Stimulated activated CD4-positive, alpha-beta T cell treated with anti-CD3 and anti-CD28 coated beads, Interleukin-2, amount 100 ng/mL, for 4 hours (primary cell): ENCODE data around the gene OGFRL1.
A peak's percentile ranks its signal among the peaks of the same experiment; 100 is the strongest.
"Not testable (repeated sequence)": the region's sequence is repeated elsewhere in the genome, so short reads cannot be mapped to it uniquely, and the experiment has no call there.

Source experiments
- DNase-seq: peaks from one replicate; pipeline ENCODE4 v3.0.0-alpha.2; 2020; ENCODE audit warnings: low read depth

OGFRL1 gene

GRCh38 chr6:71288228-71289038, at the start of gene OGFRL1:
Gene OGFRL1 (plus strand): TSS chr6:71288811. CDS start chr6:71288937, 126 bp downstream.
- peak; percentile 40 for DNase-seq

DNA sequence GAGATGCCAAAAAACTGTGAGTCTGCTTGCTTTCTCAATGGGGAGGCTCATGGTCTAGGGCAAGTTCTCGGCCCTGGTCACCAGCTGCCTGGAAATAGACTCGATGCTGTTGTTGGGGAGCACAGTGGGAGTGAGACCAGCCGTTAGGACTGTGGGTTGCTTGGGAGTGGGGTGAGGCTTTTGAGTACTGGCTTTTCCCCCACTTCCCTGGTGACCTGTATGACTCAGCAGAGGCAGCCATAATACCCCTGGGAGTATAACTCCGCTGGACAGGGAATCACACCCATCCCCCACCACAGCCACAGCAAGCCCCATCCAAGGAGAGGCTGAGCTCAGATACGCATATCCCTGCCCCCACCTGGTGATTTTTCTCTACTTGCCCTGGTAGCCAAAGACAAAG, 48.9 kb upstream of the OGFRL1 start:
- no peak for DNase-seq

DNA sequence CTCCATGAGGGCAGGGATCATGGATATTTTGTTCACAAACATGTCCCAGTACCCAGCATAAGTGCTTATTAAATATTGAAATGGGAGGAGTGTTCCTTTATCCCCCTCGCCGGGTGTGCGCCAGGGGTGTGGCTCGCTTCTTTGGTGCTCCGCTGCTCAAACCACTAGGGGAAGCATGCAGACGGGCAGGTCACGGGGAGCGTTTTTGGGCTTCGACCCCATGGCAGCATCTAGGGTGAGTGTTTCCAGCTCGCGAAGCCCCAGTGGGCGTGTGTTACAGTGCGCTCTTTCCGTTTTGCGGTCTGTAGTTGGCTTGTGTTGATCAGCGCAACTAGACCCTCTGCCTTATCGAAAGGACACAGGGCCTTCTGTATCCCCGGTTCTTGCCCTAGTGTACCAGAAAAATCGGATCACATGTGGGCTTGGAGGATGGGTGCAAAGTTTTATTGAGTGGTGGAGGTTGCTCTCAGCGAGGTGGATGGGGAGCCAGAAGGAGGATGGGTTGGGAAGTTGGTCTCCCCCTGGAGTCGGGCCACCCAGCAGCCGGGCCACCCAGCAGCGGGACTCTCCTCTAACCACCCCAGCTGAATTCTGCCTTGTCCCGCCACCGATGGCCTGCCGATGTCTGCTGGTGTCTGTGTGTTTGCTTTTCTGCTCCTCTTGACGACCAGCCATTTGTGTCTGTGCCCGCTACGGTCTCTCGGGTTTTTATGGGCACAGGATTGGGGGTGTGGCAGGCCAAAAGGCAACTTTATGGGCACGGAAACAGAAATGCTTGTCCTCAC, 43.2 kb upstream of the OGFRL1 start:
- no peak for DNase-seq

DNA sequence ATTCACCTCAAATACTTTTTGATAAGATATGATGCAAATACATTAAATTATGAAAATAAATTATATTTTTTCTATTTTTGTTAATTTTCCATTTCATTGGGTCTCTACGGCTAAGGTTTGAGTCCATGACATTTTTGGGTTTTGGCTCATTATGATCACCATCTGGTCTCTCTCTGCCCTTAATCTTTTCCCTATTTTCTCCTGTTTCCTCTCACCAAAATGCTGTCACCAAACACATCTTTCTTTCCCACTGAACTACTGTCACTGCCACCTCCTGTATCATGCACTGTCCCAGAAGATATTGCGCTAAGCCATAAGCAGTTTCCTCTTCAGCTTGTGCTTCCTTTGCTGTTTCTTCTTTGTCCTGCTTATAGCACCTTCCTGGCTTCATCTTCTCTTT, 42.0 kb upstream of the OGFRL1 start:
- no peak for DNase-seq

DNA sequence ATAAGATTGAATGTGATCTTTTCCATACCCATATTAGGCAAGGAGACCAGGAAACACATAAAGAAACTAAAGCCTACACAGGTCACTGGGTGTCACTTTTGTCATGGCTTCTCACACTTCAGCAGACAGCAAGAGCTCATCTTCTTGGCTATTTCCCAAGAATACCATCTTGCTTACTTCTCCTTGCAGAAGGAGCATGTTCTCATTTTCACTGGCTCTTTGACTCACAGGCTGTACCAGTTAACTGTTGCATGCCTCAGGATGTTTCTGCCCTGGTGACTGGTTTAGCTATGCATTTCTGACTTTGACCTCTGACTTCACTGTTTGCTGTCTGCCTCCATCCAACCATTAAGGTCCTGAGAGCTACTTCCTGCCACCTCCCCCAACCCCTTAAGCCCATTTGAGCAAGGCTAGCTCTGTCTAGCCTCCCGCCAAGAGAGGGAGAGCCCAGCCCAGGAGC, 40.3 kb upstream of the OGFRL1 start:
- DNase-seq: no peak

DNA sequence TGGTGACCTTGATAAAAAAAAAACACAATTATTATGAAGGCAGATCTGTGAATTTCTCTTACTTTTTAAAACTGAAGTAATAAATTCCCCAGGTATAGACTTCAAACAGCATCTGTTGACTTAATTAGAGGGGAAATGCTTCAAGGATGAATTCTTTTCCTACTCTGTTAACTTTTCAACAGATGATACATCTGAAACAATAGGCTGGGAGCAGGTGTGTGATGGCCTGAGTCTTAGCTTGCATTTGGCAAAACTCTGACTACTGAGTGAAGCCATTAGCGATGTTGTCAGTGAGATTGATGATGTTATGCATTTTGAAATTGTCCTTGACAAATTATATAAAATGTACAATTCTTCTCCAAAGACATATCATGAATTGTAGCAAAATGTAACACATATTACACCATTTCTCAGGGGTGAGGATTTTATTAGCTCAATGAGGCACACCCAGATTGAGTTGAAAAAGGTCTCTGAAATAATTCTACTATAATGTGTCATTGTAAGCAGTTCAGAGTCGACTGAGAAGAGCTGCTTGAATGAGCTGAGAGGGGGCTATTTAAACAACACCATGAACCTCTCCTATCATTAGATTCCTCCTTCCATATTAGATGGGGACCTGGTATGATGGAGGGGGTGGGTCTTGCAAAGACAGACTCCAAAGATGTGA, 39.6 kb upstream of the OGFRL1 start:
- DNase-seq: no peak

DNA sequence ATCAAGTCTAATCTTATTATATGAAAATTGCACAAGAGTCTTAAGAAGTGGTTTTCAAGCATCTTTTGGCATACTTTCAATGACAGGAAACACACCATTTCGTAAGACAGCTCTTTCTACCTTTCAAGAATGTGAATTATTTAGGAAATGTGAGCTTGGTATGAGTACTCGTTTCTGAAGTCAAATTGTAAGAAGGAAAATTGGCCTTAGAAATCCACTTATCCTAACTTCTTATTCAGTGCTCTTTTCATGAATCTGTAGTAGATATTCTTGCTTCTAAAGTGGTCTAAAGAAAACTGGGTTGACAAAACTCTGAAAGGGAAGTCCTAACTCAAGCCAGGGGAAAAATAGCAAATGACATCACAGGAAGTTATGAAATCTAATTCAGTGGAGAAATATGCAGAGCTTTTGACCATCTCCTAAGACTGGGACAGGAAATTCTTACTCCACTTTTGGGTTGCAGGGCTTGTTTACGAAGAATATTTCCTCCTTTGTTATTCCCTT, 38.5 kb upstream of the OGFRL1 start:
- DNase-seq: no peak

DNA sequence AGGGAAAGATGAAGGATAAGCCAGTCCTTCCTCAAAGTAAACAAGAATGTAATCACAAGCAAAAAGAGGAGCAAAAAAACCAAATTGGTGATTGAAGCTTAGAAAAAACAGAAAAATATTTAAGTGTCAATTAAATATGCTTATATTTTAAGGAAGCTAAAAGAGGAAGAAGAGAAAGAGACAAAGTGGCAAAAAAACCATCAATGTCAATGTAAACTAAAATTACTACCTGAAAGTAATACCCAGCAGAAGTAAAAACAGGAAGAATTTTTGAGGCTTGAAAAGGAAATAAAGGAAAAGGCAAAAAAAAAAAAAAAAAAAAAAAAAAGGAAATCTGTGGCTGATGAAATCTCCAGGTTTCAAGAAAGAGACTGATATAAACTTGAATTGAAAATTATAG, 36.2 kb upstream of the OGFRL1 start:
- DNase-seq: no peak

GRCh38 chr6:71252960-71253359, 35.7 kb upstream of the OGFRL1 start:
- no peak for DNase-seq

- DNase-seq: no peak
Observed at GRCh38 chr6:71254323-71254722, 34.3 kb upstream of the OGFRL1 start.

DNA sequence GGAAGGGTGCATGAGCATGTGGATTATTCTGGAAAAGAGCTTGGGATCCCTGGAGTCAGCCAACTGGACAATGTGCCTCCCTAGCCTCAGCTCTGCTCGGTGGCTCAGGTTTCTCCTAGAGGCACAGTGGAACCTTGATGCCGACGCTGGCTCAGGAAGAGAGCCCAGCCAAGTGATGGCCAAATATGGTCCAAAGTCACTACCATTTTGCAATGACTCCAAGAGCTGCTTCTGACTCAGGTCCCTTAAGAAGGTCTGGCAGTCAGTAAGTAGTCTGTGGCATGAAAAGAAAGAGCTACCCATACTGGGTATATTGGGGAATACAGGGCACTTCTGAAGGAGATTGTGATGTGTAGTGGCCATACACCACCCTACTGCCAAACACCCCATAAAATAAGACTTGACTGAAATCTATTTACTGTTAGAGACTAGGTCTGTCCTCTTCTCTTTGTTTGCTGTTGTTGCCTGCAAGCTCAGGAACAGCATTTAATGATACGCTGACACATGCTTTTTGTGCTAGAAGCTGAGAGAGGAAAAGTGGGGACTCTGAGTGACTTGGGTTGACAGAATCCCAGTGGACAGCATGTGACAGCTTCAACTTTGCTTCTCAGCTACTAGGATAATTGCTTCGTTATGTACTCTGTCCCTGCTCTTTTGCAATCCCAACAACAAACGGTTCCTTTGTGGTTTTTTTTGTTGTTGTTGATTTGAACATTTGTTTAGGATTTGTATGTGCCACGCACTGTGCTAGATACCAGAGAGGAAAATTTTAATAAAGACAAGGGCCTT, 30.3 kb upstream of the OGFRL1 start:
- DNase-seq: no peak

DNA sequence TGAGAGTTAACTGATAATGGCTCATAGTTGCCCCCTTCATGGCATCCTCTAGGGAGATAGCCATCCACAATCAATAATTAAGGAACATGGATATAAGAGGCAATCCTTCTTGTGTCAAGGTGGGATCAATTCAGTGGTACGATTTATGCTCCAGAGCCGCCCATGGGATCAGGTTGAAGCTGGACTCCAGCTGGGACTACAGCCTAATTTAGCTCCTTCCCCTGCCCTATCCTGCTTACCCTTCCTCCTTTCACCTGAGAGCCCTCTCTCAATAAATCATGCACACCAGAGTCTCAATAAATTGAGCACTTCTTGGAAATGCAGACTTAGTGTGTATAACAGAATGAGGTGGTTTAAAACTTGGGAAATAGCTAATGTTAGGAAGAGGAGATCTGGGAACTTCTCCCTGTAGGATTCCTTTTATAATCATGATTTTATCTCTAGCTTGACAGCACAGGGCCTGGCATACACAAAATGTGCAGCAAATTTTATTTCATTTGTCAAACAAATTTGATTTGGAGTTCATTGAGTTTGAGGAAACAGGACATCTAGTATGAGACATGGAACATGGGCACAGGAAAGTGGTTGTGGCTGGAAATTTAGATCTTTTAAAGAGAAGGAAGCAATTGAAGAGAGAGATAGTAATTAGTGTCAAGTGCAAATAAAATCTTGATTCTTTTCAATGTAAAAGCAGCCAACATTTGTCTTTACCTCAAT, 28.6 kb upstream of the OGFRL1 start:
- DNase-seq: no peak

DNA sequence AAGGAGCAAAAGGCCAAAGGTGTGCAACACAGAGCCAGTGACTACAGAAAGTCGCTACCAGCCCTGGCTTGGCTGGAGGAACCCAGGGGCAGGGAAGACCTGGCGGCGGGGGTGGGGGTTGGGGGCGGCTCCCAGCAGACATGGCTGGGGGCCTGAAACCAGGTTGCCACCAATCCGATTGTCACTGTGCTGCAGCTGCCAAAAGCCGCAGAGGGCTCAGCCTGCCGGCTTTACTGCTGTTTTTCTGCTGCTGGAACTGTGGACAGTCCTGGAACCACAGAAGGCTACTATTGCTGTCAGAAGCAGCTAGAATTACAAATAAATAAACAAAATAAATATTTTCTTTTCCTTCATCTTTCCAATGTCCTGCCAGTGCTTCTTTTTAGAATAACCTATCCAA, 25.7 kb upstream of the OGFRL1 start:
- no peak for DNase-seq

- DNase-seq: not testable (repeated sequence)
Observed at GRCh38 chr6:71266392-71266791, 22.2 kb upstream of the OGFRL1 start.

DNA sequence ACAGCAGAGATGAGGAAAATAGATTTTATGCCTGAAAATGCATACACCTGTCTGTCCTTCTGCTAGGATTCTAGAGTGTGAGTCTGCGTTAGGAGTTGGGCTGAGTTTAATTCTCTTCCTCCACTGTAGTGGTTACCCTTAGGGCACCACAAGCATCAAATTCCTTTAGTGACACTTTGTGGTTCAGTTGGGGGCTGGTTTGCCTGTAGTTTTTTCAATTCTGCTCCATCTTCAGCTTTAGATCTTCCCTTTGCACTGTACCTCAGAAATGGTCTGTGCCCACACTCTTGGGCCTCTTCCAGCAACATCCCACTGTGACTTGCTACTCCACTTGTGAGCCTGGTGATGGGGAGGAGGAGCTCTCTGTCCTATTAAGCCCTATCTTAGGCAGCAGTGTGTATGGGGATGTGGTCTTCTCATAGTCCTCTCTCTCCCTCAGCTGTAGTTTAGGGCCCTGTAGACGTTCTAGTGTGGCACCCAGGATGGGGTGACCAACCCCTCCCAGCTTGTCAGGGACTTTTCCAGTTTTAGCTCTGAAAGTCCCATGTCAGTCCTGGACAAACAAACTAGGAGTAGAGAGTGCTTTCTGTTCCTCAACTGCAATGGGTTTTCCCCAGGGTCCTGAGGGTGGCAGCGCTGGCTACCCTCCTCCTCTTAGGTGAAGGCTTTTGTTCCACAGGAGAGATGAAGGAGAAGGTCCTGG, 19.7 kb upstream of the OGFRL1 start:
- DNase-seq: no peak

DNA sequence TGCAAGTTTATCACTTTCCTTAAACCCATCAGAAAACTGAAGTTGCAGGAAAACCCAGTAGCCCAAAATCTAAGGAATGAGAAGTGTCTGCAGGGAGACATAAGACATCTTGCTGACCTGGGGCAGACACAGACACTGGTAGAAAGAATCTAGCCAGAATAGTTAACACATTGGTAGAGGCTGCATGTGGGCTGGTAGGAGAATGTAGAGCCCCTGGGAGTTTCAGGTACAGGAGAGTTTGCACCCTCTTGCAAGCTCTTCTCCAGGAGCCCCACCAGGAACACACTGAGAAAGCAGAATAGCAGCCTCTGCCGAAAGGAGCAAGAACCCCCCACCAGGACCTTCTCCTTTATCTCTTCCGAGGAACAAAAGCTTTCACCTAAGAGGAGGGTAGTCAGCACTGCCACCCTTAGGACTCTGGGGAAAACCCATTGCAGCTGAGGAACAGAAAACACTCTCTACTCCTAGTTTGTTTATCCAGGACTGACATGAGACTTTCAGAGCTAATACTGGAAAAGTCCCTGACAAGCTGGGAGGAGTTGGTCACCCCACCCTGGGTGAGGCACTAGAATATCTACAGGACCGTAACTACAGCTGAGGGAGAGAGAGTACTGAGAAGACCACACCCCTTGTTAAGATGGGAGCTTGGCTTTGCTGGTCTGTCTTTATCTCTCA, 10.5 kb upstream of the OGFRL1 start:
- DNase-seq: no peak

DNA sequence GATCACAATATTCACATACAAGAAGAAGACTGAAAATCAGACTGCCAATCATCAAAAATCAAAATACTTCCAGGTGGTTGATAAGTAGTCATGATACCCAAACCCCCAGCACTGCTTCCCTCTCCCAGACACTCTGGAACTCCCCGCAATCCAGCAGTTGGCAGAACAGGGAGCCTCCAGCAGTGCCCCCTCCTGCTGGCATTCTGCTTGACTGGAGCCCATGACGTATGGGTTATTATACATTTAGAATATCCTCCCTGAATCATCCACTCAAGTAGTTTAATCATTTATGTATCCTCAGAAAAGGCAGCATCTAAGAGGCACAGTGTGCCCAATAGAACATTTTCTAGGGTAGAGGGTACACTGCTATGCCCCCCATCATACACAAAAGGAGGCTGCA, 9.3 kb upstream of the OGFRL1 start:
- no peak for DNase-seq

DNA sequence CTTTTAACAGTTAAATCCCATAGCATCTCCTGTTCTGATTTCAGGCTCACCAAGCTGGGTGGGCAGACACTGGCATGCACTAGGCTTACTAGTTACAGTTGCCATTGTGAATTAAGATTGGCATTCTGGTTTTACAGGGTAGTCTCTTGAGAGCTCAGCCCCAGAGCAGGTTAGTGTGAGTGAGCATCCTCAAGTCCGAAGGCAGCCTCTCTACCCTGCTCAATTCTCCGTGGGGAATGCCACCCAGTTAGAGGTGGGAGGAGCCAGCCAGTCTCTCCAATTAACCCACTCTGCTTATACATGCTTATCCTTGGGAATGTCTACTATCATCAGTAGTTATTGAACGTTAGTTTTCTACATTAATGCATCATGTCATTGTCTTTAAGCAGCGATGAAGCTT, 8.9 kb upstream of the OGFRL1 start:
- no peak for DNase-seq

DNA sequence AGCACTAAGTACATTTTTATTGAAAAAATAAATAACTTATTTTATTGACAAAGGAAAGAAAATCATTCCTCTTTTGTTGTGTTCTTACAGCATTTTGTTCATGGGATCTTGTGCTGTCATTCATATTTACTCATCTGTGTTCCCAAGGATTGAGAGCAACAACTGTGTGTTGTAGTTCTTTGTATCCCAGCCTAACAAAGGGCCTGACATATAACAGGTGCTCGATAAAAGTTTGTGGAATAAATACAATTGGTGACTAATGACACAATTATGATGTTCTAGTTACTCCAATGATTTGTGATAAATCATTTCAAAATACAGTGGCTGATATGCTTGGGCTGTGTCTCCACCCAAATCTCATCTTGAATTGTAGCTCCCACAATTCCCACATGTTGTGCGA, 7.9 kb upstream of the OGFRL1 start:
- DNase-seq: no peak

DNA sequence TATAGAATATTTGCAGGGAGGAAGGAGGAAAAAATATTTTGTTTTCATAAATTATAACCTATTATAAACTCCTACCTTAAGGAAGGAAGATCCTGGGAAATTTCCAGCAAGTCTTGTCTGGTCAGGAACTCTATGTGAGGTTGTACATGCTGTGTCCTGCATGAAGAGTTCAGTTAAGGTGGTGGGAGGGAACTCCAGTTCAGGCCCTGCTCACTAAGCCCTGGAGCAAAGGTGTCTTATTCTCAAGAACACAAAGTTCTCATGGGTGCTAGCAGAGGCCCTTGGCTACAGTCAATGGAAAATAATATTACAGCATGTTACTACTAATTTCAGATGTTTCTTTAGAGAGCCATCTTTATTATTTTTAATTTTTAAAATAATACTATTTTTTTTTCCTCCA, 3.8 kb upstream of the OGFRL1 start:
- DNase-seq: no peak
